GM06990 (cell line): ENCODE data around the gene VIPR1.

Experiments
- DNase-seq: peaks from one replicate; pipeline ENCODE4 v3.0.0-alpha.2; 2011; ENCODE audit not compliant: insufficient read length; ENCODE audit errors: extremely low read depth
- H3K27me3 ChIP-seq: replicated peaks from 2 replicates; pipeline ENCODE4 v1.6.0; 2011; ENCODE audit warnings: low read length; ENCODE audit not compliant: control insufficient read depth, insufficient read depth
- H3K36me3 ChIP-seq: 2 replicates; pipeline ENCODE4 v1.5.1; 2011; ENCODE audit warnings: low read length; ENCODE audit not compliant: control insufficient read depth, insufficient read depth
- H3K4me3 ChIP-seq: replicated peaks from 2 replicates; pipeline ENCODE4 v1.5.1; 2011; ENCODE audit warnings: low read depth, mild to moderate bottlenecking, control low read depth, low read length
- TF ChIP-seq, protein P1 (sequence below): IDR thresholded peaks from 2 replicates; pipeline ENCODE4 v1.5.1; 2011; ENCODE audit warnings: low read length, control low read depth, mild to moderate bottlenecking, inconsistent platforms; ENCODE audit not compliant: insufficient read depth, poor library complexity, severe bottlenecking

Gene VIPR1

GRCh38 chr3:42505128-42505848 lies 2.8 kb downstream of the VIPR1 start:
- DNase-seq = no peak
- Histone ChIP-seq H3K36me3 (no peaks in the 10 kb centered on the region), H3K4me3 (no peak overlapping the region), H3K27me3 (no peaks in the 10 kb centered on the region; the same call in none of the 2 replicates)
- TF ChIP-seq, protein P1, sequence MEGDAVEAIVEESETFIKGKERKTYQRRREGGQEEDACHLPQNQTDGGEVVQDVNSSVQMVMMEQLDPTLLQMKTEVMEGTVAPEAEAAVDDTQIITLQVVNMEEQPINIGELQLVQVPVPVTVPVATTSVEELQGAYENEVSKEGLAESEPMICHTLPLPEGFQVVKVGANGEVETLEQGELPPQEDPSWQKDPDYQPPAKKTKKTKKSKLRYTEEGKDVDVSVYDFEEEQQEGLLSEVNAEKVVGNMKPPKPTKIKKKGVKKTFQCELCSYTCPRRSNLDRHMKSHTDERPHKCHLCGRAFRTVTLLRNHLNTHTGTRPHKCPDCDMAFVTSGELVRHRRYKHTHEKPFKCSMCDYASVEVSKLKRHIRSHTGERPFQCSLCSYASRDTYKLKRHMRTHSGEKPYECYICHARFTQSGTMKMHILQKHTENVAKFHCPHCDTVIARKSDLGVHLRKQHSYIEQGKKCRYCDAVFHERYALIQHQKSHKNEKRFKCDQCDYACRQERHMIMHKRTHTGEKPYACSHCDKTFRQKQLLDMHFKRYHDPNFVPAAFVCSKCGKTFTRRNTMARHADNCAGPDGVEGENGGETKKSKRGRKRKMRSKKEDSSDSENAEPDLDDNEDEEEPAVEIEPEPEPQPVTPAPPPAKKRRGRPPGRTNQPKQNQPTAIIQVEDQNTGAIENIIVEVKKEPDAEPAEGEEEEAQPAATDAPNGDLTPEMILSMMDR = no peak

- DNase-seq = no peak
- Histone ChIP-seq H3K4me3 (no peak overlapping the region), H3K36me3 (no peaks in the 10 kb centered on the region), H3K27me3 (no peaks in the 10 kb centered on the region; the same call in 1 of the 2 replicates)
- TF ChIP-seq, protein P1 = no peak
These were observed 3.5 kb downstream of the VIPR1 start for GRCh38 chr3:42505849-42506410.

DNA sequence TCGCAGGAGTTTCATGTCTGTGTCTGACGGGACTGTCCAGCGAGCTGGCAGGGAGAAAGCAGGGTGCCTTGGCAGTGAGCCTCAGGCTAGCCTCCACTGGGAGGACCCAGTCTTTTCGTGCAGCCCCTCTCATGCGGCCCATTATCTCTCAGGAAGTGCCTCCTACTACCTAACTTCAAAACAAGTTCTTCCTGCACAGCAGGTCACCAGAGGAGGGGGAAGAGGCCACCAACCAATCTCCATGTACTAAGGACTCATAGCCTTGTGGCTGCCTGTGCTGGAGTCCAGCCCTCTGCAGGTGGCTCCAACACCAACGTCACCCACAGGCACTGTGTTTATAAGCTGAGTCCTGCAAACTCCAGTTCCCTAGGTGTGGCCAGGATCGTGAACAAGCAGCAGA lies 4.8 kb downstream of the VIPR1 start:
- Histone ChIP-seq H3K27me3 (no peaks in the 10 kb centered on the region; the same call in 1 of the 2 replicates), H3K4me3 (no peak overlapping the region), H3K36me3 (no peaks in the 10 kb centered on the region)
- TF ChIP-seq, protein P1 = no peak
- DNase-seq = no peak

GRCh38 chr3:42507761-42508335 lies 5.4 kb downstream of the VIPR1 start:
- Histone ChIP-seq H3K36me3 (no peaks in the 10 kb centered on the region), H3K4me3 (no peak overlapping the region), H3K27me3 (no peaks in the 10 kb centered on the region; the same call in 1 of the 2 replicates)
- TF ChIP-seq, protein P1 = no peak
- no peak for DNase-seq

- Histone ChIP-seq H3K36me3 (no peaks in the 10 kb centered on the region), H3K27me3 (no peaks in the 10 kb centered on the region), H3K4me3 (no peak overlapping the region)
- TF ChIP-seq, protein P1 = no peak
- no peak for DNase-seq
These were observed 6.1 kb downstream of the VIPR1 start for GRCh38 chr3:42508562-42508961.
